H9 (cell line): ENCODE data around the gene KCNMB4. TPM values are rescaled to one million over a fixed set of nuclear protein-coding genes. Genes with fewer than 3 reads are reported as not detected.

ENCODE experiments used
- DNase-seq: peaks from one replicate; pipeline ENCODE4 v3.0.0-alpha.2; 2017
- H2AFZ ChIP-seq: one replicate; pipeline ENCODE4 v1.6.1; 2013; ENCODE audit warnings: mild to moderate bottlenecking, low read length, control low read depth, moderate library complexity
- H2AK5ac ChIP-seq: 2 replicates; pipeline ENCODE4 v1.6.1; 2013; ENCODE audit warnings: low read length, control low read depth, mixed read lengths; ENCODE audit not compliant: insufficient read length
- H2BK120ac ChIP-seq: one replicate; pipeline ENCODE4 v1.6.1; 2013; ENCODE audit warnings: low read depth, mild to moderate bottlenecking, low read length, control low read depth, inconsistent platforms; ENCODE audit not compliant: poor library complexity, severe bottlenecking
- H2BK12ac ChIP-seq: 2 replicates; pipeline ENCODE4 v1.6.1; 2013; ENCODE audit warnings: low read length, control low read depth, mixed read lengths, low read depth; ENCODE audit not compliant: insufficient read length
- H2BK15ac ChIP-seq: 2 replicates; pipeline ENCODE4 v1.6.1; 2013; ENCODE audit warnings: low read depth, low read length, control low read depth
- H2BK20ac ChIP-seq: one replicate; pipeline ENCODE4 v1.6.1; 2013; ENCODE audit warnings: low read depth, mild to moderate bottlenecking, low read length, control low read depth, inconsistent platforms; ENCODE audit not compliant: poor library complexity, severe bottlenecking
- H2BK5ac ChIP-seq: 2 replicates; pipeline ENCODE4 v1.6.1; 2013; ENCODE audit warnings: low read length, control low read depth, mixed read lengths; ENCODE audit not compliant: insufficient read length
- H3K14ac ChIP-seq: 2 replicates; pipeline ENCODE4 v1.6.1; 2013; ENCODE audit warnings: low read length, control low read depth; ENCODE audit not compliant: insufficient read depth
- H3K18ac ChIP-seq: 2 replicates; pipeline ENCODE4 v1.6.1; 2013; ENCODE audit warnings: low read depth, mild to moderate bottlenecking, mixed read lengths, low read length, control low read depth; ENCODE audit not compliant: insufficient read length
- H3K23ac ChIP-seq: 2 replicates; pipeline ENCODE4 v1.6.1; 2013; ENCODE audit warnings: low read length, control low read depth, mixed read lengths, low read depth; ENCODE audit not compliant: insufficient read length
- H3K23me2 ChIP-seq: 2 replicates; pipeline ENCODE4 v1.6.1; 2013; ENCODE audit warnings: low read depth, mild to moderate bottlenecking, mixed read lengths, low read length, control low read depth; ENCODE audit not compliant: insufficient read length, poor library complexity, severe bottlenecking
- H3K27ac ChIP-seq: 2 replicates; pipeline ENCODE4 v1.5.1; 2013; ENCODE audit warnings: low read length, control low read depth, mixed read lengths, low read depth; ENCODE audit not compliant: insufficient read length
- H3K27me3 ChIP-seq: 2 replicates; pipeline ENCODE4 v1.6.1; 2013; ENCODE audit warnings: low read length, control low read depth, inconsistent platforms; ENCODE audit not compliant: insufficient read depth
- H3K4ac ChIP-seq: 2 replicates; pipeline ENCODE4 v1.6.1; 2013; ENCODE audit warnings: low read depth, mild to moderate bottlenecking, control low read depth, inconsistent platforms, low read length, moderate library complexity
- H3K4me1 ChIP-seq: 2 replicates; pipeline ENCODE4 v1.6.1; 2013; ENCODE audit warnings: low read length, control low read depth, inconsistent platforms; ENCODE audit not compliant: insufficient read depth
- H3K4me2 ChIP-seq: 2 replicates; pipeline ENCODE4 v1.6.1; 2013; ENCODE audit warnings: low read length, control low read depth, mixed read lengths; ENCODE audit not compliant: insufficient read length, insufficient read depth
- H3K56ac ChIP-seq: 2 replicates; pipeline ENCODE4 v1.6.1; 2013; ENCODE audit warnings: low read depth, mild to moderate bottlenecking, mixed read lengths, low read length, control low read depth; ENCODE audit not compliant: insufficient read length
- H3K79me1 ChIP-seq: 2 replicates; pipeline ENCODE4 v1.6.1; 2013; ENCODE audit warnings: low read depth, mild to moderate bottlenecking, moderate library complexity, low read length, control low read depth, inconsistent platforms; ENCODE audit not compliant: insufficient read depth, poor library complexity, severe bottlenecking
- H3K79me2 ChIP-seq: 2 replicates; pipeline ENCODE4 v1.6.1; 2013; ENCODE audit warnings: low read length, control low read depth, inconsistent platforms; ENCODE audit not compliant: insufficient read depth
- H3K9ac ChIP-seq: 2 replicates; pipeline ENCODE4 v1.6.1; 2013; ENCODE audit warnings: low read length, control low read depth, mixed read lengths; ENCODE audit not compliant: insufficient read length; ENCODE audit errors: extremely low read depth
- H3K9me3 ChIP-seq: one replicate; pipeline ENCODE4 v1.6.1; 2013; ENCODE audit warnings: low read depth, low read length, inconsistent platforms; ENCODE audit not compliant: control insufficient read depth
- H3T11ph ChIP-seq: one replicate; pipeline ENCODE4 v1.6.1; 2013; ENCODE audit warnings: mild to moderate bottlenecking, low read length, control low read depth, inconsistent platforms
- H4K20me1 ChIP-seq: one replicate; pipeline ENCODE4 v1.6.1; 2013; ENCODE audit not compliant: control insufficient read depth, insufficient read length, insufficient read depth
- H4K5ac ChIP-seq: 2 replicates; pipeline ENCODE4 v1.6.1; 2013; ENCODE audit warnings: low read depth, mild to moderate bottlenecking, mixed read lengths, low read length, control low read depth; ENCODE audit not compliant: insufficient read length
- H4K8ac ChIP-seq: replicated peaks from 2 replicates; pipeline ENCODE4 v1.6.1; 2013; ENCODE audit warnings: low read length, control low read depth, mixed read lengths, low read depth; ENCODE audit not compliant: insufficient read length
- H4K91ac ChIP-seq: 2 replicates; pipeline ENCODE4 v1.6.1; 2013; ENCODE audit warnings: low read depth, mild to moderate bottlenecking, moderate library complexity, mixed read lengths, low read length, control low read depth; ENCODE audit not compliant: insufficient read length
- H3K27ac Mint-ChIP-seq, 3 experiments: 2 replicates in 2 of 3; 3 replicates in 1 of 3; pipeline ENCODE4 v1.8.0; 2020 to 2021; ENCODE audit warnings: mixed read lengths in 3 of 3, mild to moderate bottlenecking in 1 of 3, moderate library complexity in 1 of 3
- H3K27me3 Mint-ChIP-seq: 2 replicates; pipeline ENCODE4 v1.8.0; 2021; ENCODE audit warnings: low read depth, mild to moderate bottlenecking, moderate library complexity, mixed read lengths
- H3K36me3 Mint-ChIP-seq, 3 experiments: 2 replicates in 2 of 3; 3 replicates in 1 of 3; pipeline ENCODE4 v1.8.0; 2020 to 2021; ENCODE audit warnings: low read depth in 3 of 3, mixed read lengths in 3 of 3; ENCODE audit not compliant: insufficient read depth in 1 of 3
- H3K4me1 Mint-ChIP-seq, 2 experiments: 2 replicates each; pipeline ENCODE4 v1.8.0; 2020; ENCODE audit warnings: mixed read lengths in 2 of 2
- H3K4me3 Mint-ChIP-seq, 2 experiments: 2 replicates in 1 of 2; 3 replicates in 1 of 2; pipeline ENCODE4 v1.8.0; 2020 to 2021; ENCODE audit warnings: mild to moderate bottlenecking in 2 of 2, mixed read lengths in 2 of 2, moderate library complexity in 1 of 2
- H3K9me3 Mint-ChIP-seq, 2 experiments: 2 replicates in 1 of 2; 3 replicates in 1 of 2; pipeline ENCODE4 v1.8.0; 2020; ENCODE audit warnings: mild to moderate bottlenecking in 2 of 2, mixed read lengths in 2 of 2, moderate library complexity in 1 of 2
- WGBS: extraction: QIAGEN DNeasy Blood & Tissue Kit; methylation state at CpG from one replicate; pipeline ENCODE4 v1.1.7; 2013; ENCODE audit warnings: missing lambda C conversion rate, low lambda C conversion rate, mixed read lengths; ENCODE audit not compliant: insufficient read length; ENCODE audit errors: extremely low coverage; 5-methylcytosine and 5-hydroxymethylcytosine counted together
- total RNA-seq: library from RNA; stranded (reverse); gene quantifications from 2 replicates; pipeline ENCODE4 v1.2.1, GENCODE V29; 2021
- TF ChIP-seq, protein P1 (sequence below): fragments of 200-600 bp; sonication (generic); conservative IDR thresholded peaks from 3 replicates; pipeline ENCODE4 v1.8.0; 2021; ENCODE audit warnings: antibody characterized with exemption, mild to moderate bottlenecking

KCNMB4 gene
- total RNA-seq, 1 experiment from 2014 or later, result 16.2 TPM

DNA sequence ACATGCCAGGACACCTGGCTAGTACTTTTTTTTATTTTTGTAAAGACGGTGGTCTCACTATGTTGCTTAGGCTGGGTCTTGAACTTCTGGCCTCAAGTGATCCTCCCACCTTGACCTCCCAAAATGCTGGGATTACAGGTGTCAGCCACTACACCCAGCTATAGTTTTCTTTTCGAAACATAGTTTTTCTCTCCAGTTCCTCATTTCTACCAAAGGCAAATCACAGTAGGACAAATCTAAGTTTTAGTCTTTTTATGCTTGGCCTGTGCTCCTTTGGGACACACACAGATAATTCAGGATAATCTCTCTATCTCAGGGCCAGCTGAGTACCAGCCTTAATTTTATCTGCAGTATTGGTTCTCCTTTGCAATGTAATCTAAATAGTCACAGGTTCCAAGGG, 100.7 kb downstream of the KCNMB4 start:
- Histone ChIP-seq H3K4me2 (no peak overlapping the region), H2BK12ac (no peak overlapping the region), H3K9ac (no peak overlapping the region), H3K56ac (no peak overlapping the region), H4K20me1 (no peaks in the 10 kb centered on the region), H3K27me3 (no peaks in the 10 kb centered on the region), H3K79me2 (no peaks in the 10 kb centered on the region), H3K23me2 (no peaks in the 10 kb centered on the region), H3K4me1 (no peaks in the 10 kb centered on the region), H3K14ac (no peak overlapping the region), H4K91ac (no peak overlapping the region), H3T11ph (no peak overlapping the region), H3K4ac (no peak overlapping the region), H3K9me3 (no peaks in the 10 kb centered on the region), H3K79me1 (no peaks in the 10 kb centered on the region), H2AFZ (no peak overlapping the region), H2BK20ac (no peak overlapping the region), H2AK5ac (no peak overlapping the region), H4K8ac (no peak overlapping the region), H2BK5ac (no peak overlapping the region), H4K5ac (no peak overlapping the region), H3K27ac (no peak overlapping the region), H2BK15ac (no peak overlapping the region), H3K18ac (no peak overlapping the region), H3K23ac (no peak overlapping the region), H2BK120ac (no peak overlapping the region)
- H3K27me3 Mint-ChIP-seq, result no peaks in the 10 kb centered on the region
- no peak overlapping the region for H3K4me3 Mint-ChIP-seq
- H3K4me1 Mint-ChIP-seq, result peaks cover 5% of the 10 kb centered on the region in 2 experiments; a peak in 2 of 4 replicates
- peaks cover 17 to 25% of the 10 kb centered on the region in 2 experiments for H3K9me3 Mint-ChIP-seq
- H3K36me3 Mint-ChIP-seq, result peaks cover 19 to 26% (median 21%) of the 10 kb centered on the region in 3 experiments
- no peak overlapping the region for H3K27ac Mint-ChIP-seq
- no CpG with 5 or more reads among the region's 2 CpGs for WGBS
- TF ChIP-seq, protein P1, sequence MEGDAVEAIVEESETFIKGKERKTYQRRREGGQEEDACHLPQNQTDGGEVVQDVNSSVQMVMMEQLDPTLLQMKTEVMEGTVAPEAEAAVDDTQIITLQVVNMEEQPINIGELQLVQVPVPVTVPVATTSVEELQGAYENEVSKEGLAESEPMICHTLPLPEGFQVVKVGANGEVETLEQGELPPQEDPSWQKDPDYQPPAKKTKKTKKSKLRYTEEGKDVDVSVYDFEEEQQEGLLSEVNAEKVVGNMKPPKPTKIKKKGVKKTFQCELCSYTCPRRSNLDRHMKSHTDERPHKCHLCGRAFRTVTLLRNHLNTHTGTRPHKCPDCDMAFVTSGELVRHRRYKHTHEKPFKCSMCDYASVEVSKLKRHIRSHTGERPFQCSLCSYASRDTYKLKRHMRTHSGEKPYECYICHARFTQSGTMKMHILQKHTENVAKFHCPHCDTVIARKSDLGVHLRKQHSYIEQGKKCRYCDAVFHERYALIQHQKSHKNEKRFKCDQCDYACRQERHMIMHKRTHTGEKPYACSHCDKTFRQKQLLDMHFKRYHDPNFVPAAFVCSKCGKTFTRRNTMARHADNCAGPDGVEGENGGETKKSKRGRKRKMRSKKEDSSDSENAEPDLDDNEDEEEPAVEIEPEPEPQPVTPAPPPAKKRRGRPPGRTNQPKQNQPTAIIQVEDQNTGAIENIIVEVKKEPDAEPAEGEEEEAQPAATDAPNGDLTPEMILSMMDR, result no peak
- no peak for DNase-seq
